Measurements from ENCODE around the gene UPF1. TPM values are rescaled to one million over a fixed set of nuclear protein-coding genes. Genes with fewer than 3 reads are reported as not detected.

UPF1 gene
- total and polyA plus RNA-seq, 3 experiments from 2014 or later: 24.6 to 97.2 (median 96.8) TPM

GRCh38 chr19:18894254-18895037 is 62.7 kb downstream of the UPF1 start:
- peaks cover 15 to 20% of the 10 kb centered on the region in 2 donors for H3K27me3 Mint-ChIP-seq
- no peaks in the 10 kb centered on the region for H3K9me3 ChIP-seq (ENCODE audit: low read length)
- peaks cover 0 to 6% (median 0%) of the 10 kb centered on the region in 3 donors for H3K36me3 Mint-ChIP-seq
- H3K36me3 ChIP-seq (ENCODE audit: insufficient read depth, low read length): no peaks in the 10 kb centered on the region
- no peak overlapping the region for H3K4me3 ChIP-seq (ENCODE audit: low read length)
- no peak overlapping the region for H3K27ac ChIP-seq (ENCODE audit: low read depth, low read length)
- DNase-seq: no peak
- H3K27me3 ChIP-seq (ENCODE audit: insufficient read depth, low read length, poor library complexity, severe bottlenecking): peaks cover 8% of the 10 kb centered on the region
- ChIA-PET POLR2A (no interaction called here), CTCF (interaction anchor here (1.1 kb wide), 1 partner anchor 34 kb away, joined by 3 read pairs; no protein-coding TSS in a partner anchor)
- peak overlapping the region in 1 of 7 donors; percentile 51 for H3K4me3 Mint-ChIP-seq
- H3K4me1 ChIP-seq (ENCODE audit: insufficient read depth, low read length): no peaks in the 10 kb centered on the region
- no peak overlapping the region for H3K27ac Mint-ChIP-seq
- no peaks in the 10 kb centered on the region for H3K9me3 Mint-ChIP-seq
- H3K4me1 Mint-ChIP-seq: peaks cover 7 to 15% (median 15%) of the 10 kb centered on the region in 3 donors

DNA sequence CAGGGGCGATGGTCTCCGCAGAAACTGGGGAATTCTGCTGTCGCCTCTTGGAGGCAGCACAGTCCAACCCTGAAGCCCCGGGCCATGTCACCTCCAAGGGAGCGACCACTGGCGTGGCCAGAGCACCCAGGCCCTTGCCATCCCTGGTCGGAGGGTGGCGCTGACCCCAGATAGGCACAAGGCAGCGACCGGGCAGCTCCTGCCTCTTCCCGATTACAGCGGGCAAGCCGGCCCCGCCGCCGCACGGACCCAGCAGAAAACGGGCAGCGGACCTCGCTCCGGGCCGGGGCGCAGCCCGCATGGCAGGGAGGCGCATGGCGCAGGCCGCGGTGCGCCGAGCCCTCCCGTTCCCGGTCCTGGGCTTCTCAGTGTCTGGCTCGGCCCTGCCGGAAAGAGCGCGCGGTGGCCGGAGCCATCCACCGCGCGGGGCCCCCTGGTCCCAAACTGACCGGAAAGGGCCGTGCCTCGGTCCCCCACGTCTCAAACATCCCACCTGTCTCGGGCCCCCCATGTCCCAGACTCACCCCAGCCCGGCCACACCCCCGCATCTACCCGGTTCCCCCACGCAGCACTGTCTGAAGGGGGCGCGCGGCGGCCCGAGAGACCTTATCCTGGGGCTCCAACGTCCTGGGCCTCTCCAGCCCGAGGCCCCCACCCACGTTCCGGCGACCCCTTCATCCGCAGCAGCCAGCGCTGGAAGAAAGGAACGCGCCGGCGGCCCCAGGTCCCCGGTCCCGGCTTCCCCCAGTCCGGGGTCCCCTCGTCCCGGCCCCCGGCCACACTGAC is 63.5 kb downstream of the UPF1 start:
- POLR2A ChIA-PET: no interaction called here

DNA sequence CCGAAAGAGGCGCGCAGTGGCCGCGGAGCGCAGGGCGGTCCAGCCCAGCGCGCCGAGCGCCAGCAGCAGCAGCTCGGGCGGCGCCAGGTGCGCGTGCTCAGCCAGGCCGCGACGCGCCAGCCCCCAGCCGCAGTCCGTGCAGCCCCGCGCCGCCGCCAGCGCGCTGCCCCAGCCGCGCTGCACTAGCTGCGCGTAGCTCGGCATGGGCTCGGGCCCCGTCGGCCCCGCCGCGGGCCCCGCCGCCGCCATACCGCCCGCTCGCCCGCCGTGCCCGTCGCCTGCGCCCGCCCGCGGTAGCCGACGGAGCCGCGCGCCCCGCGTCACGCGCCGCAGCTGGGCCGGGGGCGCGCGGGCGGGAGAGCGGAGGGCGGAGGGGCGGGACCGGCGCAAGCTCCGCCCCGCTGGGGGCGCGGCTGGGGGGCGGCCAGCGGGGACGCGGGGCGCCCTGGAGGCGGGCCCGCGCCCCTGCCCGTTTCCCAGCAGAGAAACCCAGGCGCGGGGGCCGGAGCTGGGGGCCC is 64.1 kb downstream of the UPF1 start, which contains the start of gene CERS1:
Gene CERS1, minus strand, starts transcription at position 335 of the 518 bp plus-strand sequence. Its CDS starts 86 bp downstream, at position 249.
- Histone ChIP-seq H3K4me3 (ENCODE audit: low read length) (no peak within 1 kb of the TSS), H3K9me3 (ENCODE audit: low read length) (no peaks in the 10 kb centered on the region), H3K4me1 (ENCODE audit: insufficient read depth, low read length) (no peaks in the 10 kb centered on the region), H3K36me3 (ENCODE audit: insufficient read depth, low read length) (no peaks in the 10 kb centered on the region), H3K27me3 (ENCODE audit: insufficient read depth, low read length, poor library complexity, severe bottlenecking) (peaks cover 8% of the 10 kb centered on the region), H3K27ac (ENCODE audit: low read depth, low read length) (no peak within 1 kb of the TSS)
- POLR2A ChIA-PET: no interaction called here
- Mint-ChIP-seq H3K9me3 (no peaks in the 10 kb centered on the region), H3K4me1 (peaks cover 7 to 15% (median 15%) of the 10 kb centered on the region in 3 donors), H3K27me3 (peaks cover 15 to 18% of the 10 kb centered on the region in 2 donors), H3K27ac (no peak within 1 kb of the TSS), H3K36me3 (peaks cover 0 to 20% (median 0%) of the 10 kb centered on the region in 3 donors), H3K4me3 (peak within 1 kb of the TSS; percentile 4 to 86 (median 64))
- DNase-seq: no peak
- CTCF ChIA-PET: no interaction called here

More for the DNA sequence above, 63.5 kb downstream of the UPF1 start:
- CTCF ChIA-PET: no interaction called here
- peaks cover 8% of the 10 kb centered on the region for H3K27me3 ChIP-seq (ENCODE audit: insufficient read depth, low read length, poor library complexity, severe bottlenecking)
- Mint-ChIP-seq H3K9me3 (no peaks in the 10 kb centered on the region), H3K27me3 (peaks cover 15 to 19% of the 10 kb centered on the region in 2 donors), H3K36me3 (peaks cover 0 to 14% (median 0%) of the 10 kb centered on the region in 3 donors), H3K4me3 (peak overlapping the region in 2 of 7 donors; percentile 51 to 52), H3K27ac (no peak overlapping the region), H3K4me1 (peaks cover 7 to 15% (median 15%) of the 10 kb centered on the region in 3 donors)
- no peaks in the 10 kb centered on the region for H3K36me3 ChIP-seq (ENCODE audit: insufficient read depth, low read length)
- H3K9me3 ChIP-seq (ENCODE audit: low read length): no peaks in the 10 kb centered on the region
- no peak for DNase-seq
- no peak overlapping the region for H3K4me3 ChIP-seq (ENCODE audit: low read length)
- no peak overlapping the region for H3K27ac ChIP-seq (ENCODE audit: low read depth, low read length)
- no peaks in the 10 kb centered on the region for H3K4me1 ChIP-seq (ENCODE audit: insufficient read depth, low read length)

DNA sequence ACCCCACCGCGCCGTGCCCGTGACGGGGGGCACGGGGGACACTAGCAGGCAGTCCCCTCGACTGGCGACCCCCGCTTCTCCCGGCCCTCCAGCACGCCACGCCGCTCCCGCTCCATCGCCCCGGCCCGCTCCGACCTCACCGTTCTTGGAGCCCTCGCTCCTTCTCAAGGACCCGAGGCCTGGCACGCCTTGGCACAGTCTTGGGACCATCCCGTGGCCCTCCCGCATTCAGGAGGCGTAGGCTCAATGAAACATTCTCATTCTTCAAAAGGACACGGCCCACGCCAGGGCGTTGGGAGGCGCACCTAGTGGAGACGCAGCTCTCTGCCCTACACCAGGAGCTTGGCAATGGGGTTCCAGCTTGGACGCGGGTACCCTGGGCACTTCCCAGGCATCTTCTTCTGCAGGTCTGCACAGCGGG is 64.7 kb downstream of the UPF1 start:
- ChIA-PET CTCF (no interaction called here), POLR2A (no interaction called here)
- Histone ChIP-seq H3K27ac (ENCODE audit: low read depth, low read length) (no peak overlapping the region), H3K4me3 (ENCODE audit: low read length) (no peak overlapping the region), H3K27me3 (ENCODE audit: insufficient read depth, low read length, poor library complexity, severe bottlenecking) (peaks cover 8% of the 10 kb centered on the region), H3K36me3 (ENCODE audit: insufficient read depth, low read length) (no peaks in the 10 kb centered on the region), H3K4me1 (ENCODE audit: insufficient read depth, low read length) (no peaks in the 10 kb centered on the region), H3K9me3 (ENCODE audit: low read length) (no peaks in the 10 kb centered on the region)
- no peaks in the 10 kb centered on the region for H3K9me3 Mint-ChIP-seq
- H3K4me3 Mint-ChIP-seq: peak overlapping the region in 6 of 7 donors; percentile 53 to 85 (median 66)
- H3K36me3 Mint-ChIP-seq: peaks cover 0 to 26% (median 0%) of the 10 kb centered on the region in 3 donors
- H3K27ac Mint-ChIP-seq: no peak overlapping the region
- peaks cover 15 to 18% of the 10 kb centered on the region in 2 donors for H3K27me3 Mint-ChIP-seq
- H3K4me1 Mint-ChIP-seq: peaks cover 7 to 15% (median 15%) of the 10 kb centered on the region in 3 donors
- DNase-seq: no peak

DNA sequence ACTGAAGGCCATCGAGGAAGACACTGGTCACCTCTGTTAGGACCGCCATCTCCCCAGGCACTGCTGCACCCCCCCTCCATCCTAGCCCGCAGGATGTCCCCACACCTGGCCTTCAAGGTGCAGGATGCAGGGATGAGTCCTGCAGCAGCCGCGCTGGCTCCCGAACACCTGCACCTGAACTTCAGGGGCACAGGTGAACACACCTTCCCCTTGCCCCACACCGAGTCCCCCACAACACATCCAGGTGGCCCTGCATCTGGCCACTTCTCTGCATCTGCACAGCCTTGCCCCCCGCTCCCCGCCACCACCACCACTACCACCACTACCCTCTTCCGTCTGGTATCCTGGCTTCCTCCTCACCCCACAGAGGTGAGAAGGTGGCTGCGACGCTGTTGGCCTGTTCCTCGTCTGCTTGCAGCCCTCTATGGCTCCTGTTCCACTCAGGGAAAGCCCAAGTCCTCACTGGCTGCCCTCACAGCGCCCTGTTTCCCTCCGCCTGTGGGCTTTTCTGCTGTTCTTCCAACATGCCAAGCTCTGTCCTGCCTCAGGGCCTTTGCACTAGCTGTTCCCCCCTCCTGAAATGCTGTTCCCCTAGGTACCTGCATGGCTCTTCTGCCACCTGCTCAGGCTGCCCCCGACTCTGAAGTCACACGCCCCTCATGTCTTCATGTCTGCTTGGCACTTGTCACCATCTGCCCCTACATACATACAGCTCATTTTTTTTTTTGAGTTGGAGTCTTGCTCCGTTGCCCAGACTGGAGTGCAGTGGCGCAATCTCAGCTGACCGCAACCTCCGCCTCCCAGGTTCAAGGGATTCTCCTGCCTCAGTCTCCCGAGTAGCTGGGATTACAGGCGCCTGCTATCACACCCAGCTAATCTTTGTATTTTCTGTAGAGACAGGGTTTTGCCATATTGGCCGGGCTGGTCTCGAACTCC is 65.6 kb downstream of the UPF1 start:
- Histone ChIP-seq H3K27me3 (ENCODE audit: insufficient read depth, low read length, poor library complexity, severe bottlenecking) (peaks cover 8% of the 10 kb centered on the region), H3K9me3 (ENCODE audit: low read length) (no peaks in the 10 kb centered on the region), H3K36me3 (ENCODE audit: insufficient read depth, low read length) (no peaks in the 10 kb centered on the region), H3K27ac (ENCODE audit: low read depth, low read length) (no peak overlapping the region), H3K4me1 (ENCODE audit: insufficient read depth, low read length) (no peaks in the 10 kb centered on the region), H3K4me3 (ENCODE audit: low read length) (no peak overlapping the region)
- H3K4me3 Mint-ChIP-seq: peak overlapping the region; percentile 4 to 86 (median 64)
- POLR2A ChIA-PET: no interaction called here
- peaks cover 0 to 30% (median 1%) of the 10 kb centered on the region in 3 donors for H3K36me3 Mint-ChIP-seq
- peaks cover 7 to 15% (median 15%) of the 10 kb centered on the region in 3 donors for H3K4me1 Mint-ChIP-seq
- CTCF ChIA-PET: no interaction called here
- H3K27ac Mint-ChIP-seq: peak overlapping the region in 1 of 8 donors; percentile 82
- DNase-seq: no peak
- peaks cover 15 to 18% of the 10 kb centered on the region in 2 donors for H3K27me3 Mint-ChIP-seq
- no peaks in the 10 kb centered on the region for H3K9me3 Mint-ChIP-seq

DNA sequence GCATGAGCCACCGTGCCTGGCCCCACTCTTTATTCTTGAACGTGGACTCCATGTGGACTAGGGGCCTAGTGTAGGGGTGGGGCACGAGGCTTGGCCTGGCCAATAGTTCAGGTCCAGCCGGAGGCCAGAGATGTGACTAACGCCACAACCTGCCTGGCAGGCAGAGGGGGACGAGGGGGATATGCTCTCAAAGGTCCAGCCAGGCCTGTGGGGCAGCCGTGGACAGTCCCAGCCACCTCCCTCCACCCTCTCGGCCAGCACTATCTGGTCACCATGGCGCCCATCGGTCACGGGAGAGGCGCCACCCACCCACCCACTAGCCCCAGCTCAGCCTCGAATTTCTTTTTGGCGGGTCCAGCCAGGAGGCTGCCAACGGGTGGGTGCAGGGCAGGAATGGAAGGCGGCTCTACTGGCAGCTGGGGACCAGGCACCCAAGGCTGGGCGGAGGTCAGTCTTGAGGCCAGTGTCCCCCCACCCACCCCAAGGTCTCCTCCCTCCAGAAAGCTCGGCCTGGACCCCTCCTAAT is 66.4 kb downstream of the UPF1 start:
- DNase-seq: no peak
- no peak overlapping the region for H3K27ac Mint-ChIP-seq
- H3K4me3 Mint-ChIP-seq: no peak overlapping the region
- Histone ChIP-seq H3K9me3 (ENCODE audit: low read length) (no peaks in the 10 kb centered on the region), H3K27ac (ENCODE audit: low read depth, low read length) (no peak overlapping the region), H3K4me1 (ENCODE audit: insufficient read depth, low read length) (no peaks in the 10 kb centered on the region), H3K36me3 (ENCODE audit: insufficient read depth, low read length) (no peaks in the 10 kb centered on the region), H3K4me3 (ENCODE audit: low read length) (no peak overlapping the region), H3K27me3 (ENCODE audit: insufficient read depth, low read length, poor library complexity, severe bottlenecking) (peaks cover 8% of the 10 kb centered on the region)
- H3K36me3 Mint-ChIP-seq: peaks cover 0 to 32% (median 1%) of the 10 kb centered on the region in 3 donors
- H3K4me1 Mint-ChIP-seq: peaks cover 7 to 15% (median 15%) of the 10 kb centered on the region in 3 donors
- ChIA-PET POLR2A (no interaction called here), CTCF (no interaction called here)
- peaks cover 14 to 18% of the 10 kb centered on the region in 2 donors for H3K27me3 Mint-ChIP-seq
- H3K9me3 Mint-ChIP-seq: no peaks in the 10 kb centered on the region
